ENCODE results near the gene NOP56. TPM values are rescaled to one million over a fixed set of nuclear protein-coding genes. Genes with fewer than 3 reads are reported as not detected.

The NOP56 gene
- total RNA-seq, 1 donor from 2014 or later = 47.3 TPM

DNA sequence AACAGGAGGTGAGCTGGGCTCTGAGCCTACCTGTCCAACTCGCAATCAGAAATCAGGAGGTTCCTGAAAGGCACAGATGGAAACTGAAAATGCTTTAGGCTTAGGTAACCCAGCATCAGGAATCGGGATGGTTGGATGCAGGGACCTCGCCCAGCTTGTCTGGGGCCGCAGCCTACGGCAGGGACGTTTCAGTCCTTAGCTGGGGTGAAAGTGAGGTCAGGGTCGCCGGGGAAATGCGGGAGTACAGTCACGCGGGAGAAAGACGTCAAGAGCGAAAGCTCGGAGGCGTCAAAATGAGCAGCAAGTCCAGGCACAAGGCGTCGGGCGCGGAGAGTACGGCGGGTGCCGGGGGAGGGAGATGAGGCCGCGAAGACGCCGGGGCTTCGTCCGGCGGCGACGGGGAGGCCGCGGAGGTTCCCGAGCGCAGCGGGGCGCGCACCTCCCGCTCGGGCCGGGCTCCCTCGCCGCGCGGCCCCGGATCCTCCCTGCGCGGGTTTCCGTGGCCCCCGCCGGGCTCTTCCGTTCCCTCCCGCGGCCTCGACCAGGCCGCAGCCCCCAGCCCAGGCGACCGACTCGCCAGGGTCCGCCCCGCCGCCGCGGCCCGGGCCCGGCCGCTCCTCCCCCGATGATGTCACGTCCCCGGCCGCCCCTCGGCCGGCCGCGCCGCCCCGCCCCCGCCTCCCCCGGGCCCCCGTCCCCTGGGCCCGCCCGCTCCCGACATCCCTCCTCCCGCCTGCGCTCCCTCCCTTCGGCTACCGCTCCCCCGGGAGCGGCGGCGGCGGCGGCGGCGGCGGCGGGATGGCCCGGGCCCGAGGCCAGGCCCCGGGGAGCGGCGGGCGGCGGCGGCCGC is 39.8 kb downstream of the NOP56 start, which contains the start of gene EBF4:
EBF4 (plus strand) TSS at position 745 of the 850 bp plus-strand sequence. CDS start 866 bp downstream, outside the sequence.
- peaks cover 52% of the 10 kb centered on the region for H3K27me3 ChIP-seq (ENCODE audit: low read depth)

DNA sequence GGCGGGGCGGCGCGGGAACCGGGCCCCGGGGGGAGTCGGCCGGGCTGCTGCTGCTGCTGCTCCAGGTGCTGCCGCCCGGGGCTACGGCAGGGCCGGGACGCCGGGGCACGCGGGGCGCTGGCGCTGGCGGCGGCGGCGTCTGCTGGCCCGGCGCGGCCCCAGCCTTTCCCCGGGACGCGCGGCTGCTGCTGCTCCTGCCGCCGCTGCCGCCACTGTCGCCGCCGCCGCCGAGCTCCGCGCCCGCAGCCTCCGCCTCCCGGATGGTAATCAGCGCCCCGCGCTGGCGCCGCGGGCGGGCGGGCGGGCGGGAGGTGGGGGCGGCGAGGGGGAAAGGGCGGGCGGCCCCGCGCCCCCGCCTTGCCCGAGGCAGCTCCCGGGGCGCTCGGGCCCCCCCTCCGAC is 40.5 kb downstream of the NOP56 start:
- Histone ChIP-seq H3K27me3 (ENCODE audit: low read depth) (peaks cover 46% of the 10 kb centered on the region), H3K36me3 (no peaks in the 10 kb centered on the region), H3K27ac (replicated peaks) (peak overlapping the region; percentile 63), H3K9me3 (replicated peaks) (no peaks in the 10 kb centered on the region), H3K4me1 (peaks cover 23% of the 10 kb centered on the region), H3K4me3 (peak overlapping the region; percentile 72)
- TF ChIP-seq, protein P1, sequence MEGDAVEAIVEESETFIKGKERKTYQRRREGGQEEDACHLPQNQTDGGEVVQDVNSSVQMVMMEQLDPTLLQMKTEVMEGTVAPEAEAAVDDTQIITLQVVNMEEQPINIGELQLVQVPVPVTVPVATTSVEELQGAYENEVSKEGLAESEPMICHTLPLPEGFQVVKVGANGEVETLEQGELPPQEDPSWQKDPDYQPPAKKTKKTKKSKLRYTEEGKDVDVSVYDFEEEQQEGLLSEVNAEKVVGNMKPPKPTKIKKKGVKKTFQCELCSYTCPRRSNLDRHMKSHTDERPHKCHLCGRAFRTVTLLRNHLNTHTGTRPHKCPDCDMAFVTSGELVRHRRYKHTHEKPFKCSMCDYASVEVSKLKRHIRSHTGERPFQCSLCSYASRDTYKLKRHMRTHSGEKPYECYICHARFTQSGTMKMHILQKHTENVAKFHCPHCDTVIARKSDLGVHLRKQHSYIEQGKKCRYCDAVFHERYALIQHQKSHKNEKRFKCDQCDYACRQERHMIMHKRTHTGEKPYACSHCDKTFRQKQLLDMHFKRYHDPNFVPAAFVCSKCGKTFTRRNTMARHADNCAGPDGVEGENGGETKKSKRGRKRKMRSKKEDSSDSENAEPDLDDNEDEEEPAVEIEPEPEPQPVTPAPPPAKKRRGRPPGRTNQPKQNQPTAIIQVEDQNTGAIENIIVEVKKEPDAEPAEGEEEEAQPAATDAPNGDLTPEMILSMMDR (IDR thresholded peaks at IDR 0.05; ENCODE audit: borderline replicate concordance) = no peak
- DNase-seq = no peak
- intact Hi-C loops (cut with micrococcal nuclease) = no loop called here

More for the DNA sequence above, 39.8 kb downstream of the NOP56 start, which contains the start of gene EBF4:
- peak; percentile 56 for DNase-seq
- Histone ChIP-seq H3K27ac (replicated peaks) (peak within 1 kb of the TSS; percentile 89), H3K4me1 (peaks cover 24% of the 10 kb centered on the region), H3K9me3 (replicated peaks) (no peaks in the 10 kb centered on the region), H3K36me3 (no peaks in the 10 kb centered on the region), H3K4me3 (peak within 1 kb of the TSS; percentile 72)
- TF ChIP-seq, protein P1 (IDR thresholded peaks at IDR 0.05; ENCODE audit: borderline replicate concordance) = no peak
- intact Hi-C loops (cut with micrococcal nuclease) = no loop called here

DNA sequence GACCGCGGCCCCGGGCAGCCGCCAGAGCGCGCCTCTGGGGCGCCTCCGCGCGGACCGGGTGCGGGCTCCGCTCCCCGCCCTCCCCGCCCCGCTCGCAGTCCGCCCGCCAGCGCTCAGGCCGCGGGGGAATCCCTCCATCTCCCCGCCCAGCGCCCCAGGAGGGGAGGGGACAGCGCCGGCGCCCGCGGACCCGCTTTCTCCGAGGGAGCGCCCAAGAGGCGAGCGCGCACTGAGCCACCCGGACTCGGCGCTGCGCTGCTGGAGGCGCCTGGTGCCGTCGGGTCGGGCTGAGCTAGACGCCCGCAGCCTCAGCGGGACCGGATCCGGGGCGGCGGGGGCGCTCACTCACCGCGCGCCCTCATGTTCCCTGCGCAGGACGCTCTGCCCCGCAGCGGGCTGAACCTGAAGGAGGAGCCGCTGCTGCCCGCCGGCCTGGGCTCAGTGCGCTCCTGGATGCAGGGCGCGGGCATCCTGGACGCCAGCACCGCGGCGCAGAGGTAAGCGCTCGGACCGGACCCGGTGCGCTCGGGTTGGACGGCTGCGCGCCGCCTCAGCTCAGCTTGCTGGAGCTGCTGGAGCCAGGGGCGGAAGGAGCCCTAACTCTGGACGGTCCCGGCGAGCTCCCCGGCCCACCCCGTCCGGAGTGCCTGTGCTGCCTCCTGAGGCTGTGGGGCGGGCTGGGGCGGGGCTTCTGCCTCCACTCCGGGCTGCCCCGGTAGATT is 41.0 kb downstream of the NOP56 start:
- Histone ChIP-seq H3K27ac (replicated peaks) (peak overlapping the region; percentile 63), H3K9me3 (replicated peaks) (no peaks in the 10 kb centered on the region), H3K4me1 (peaks cover 18% of the 10 kb centered on the region), H3K27me3 (ENCODE audit: low read depth) (peaks cover 41% of the 10 kb centered on the region), H3K4me3 (peak overlapping the region; percentile 72), H3K36me3 (no peaks in the 10 kb centered on the region)
- intact Hi-C loops (cut with micrococcal nuclease) = no loop called here
- DNase-seq = peak; percentile 44
- TF ChIP-seq, protein P1 (IDR thresholded peaks at IDR 0.05; ENCODE audit: borderline replicate concordance) = no peak

DNA sequence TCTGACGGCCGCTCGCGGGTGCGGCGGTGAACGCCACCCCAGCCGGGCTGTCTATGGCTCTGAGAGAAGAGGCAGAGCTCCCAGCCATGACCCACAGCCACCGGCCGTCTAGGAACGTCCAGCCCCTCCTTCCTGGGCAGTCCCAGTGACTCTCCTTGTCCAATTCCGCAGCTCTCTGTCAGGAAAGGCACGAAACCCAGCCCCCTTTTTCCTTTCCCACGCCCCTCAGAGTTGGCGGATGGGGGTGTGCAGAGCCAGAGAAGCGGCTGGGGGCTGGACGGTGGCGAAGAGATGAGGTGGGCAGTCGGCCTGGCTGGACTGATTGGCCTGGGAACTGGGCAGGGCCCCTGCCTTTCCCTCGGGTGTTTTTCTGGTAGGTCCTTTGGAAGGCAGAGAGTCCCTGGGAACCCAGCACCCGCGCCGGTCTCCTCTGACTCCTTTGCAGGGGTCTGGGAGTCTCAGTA is 41.6 kb downstream of the NOP56 start:
- no peaks in the 10 kb centered on the region for H3K9me3 ChIP-seq (replicated peaks)
- no peak for DNase-seq
- H3K4me1 ChIP-seq = peaks cover 18% of the 10 kb centered on the region
- peak overlapping the region; percentile 63 for H3K27ac ChIP-seq (replicated peaks)
- H3K4me3 ChIP-seq = peak overlapping the region; percentile 72
- TF ChIP-seq, protein P1 (IDR thresholded peaks at IDR 0.05; ENCODE audit: borderline replicate concordance) = no peak
- H3K36me3 ChIP-seq = no peaks in the 10 kb centered on the region
- intact Hi-C loops (cut with micrococcal nuclease) = no loop called here
- H3K27me3 ChIP-seq (ENCODE audit: low read depth) = peaks cover 38% of the 10 kb centered on the region

DNA sequence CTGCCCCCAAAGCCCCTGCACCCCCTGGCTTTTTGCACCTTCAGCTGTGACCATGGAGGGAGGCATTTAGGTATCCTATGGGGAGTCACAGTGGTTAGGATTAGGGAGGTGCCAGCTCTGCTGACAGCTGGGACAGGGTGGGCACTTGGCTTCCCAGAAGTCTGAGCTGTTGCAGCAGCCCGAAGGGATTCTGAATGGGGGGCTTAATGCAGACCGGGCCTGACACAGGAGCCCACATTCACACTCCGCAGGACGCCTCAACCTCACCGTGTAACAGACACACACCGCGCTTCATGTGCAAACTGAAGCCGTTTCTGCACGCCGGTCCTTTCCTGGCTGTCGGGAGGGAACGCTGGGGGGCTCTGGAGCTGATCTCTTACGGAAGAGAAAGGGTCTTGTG is 42.1 kb downstream of the NOP56 start:
- no peak overlapping the region for H3K27ac ChIP-seq (replicated peaks)
- no peaks in the 10 kb centered on the region for H3K9me3 ChIP-seq (replicated peaks)
- no peak overlapping the region for H3K4me3 ChIP-seq
- TF ChIP-seq, protein P1 (IDR thresholded peaks at IDR 0.05; ENCODE audit: borderline replicate concordance) = no peak
- peaks cover 38% of the 10 kb centered on the region for H3K27me3 ChIP-seq (ENCODE audit: low read depth)
- peaks cover 18% of the 10 kb centered on the region for H3K4me1 ChIP-seq
- no peak for DNase-seq
- intact Hi-C loops (cut with micrococcal nuclease) = no loop called here
- no peaks in the 10 kb centered on the region for H3K36me3 ChIP-seq
